ENCODE data around the gene MYH9. TPM values are rescaled to one million over a fixed set of nuclear protein-coding genes. Genes with fewer than 3 reads are reported as not detected.

The MYH9 gene
- polyA plus RNA-seq, 2 donors = 107 to 114 TPM

Other genes with a start within 250 kb of the MYH9 start
- gene APOL3, start 227.2 kb downstream of the MYH9 start, polyA plus RNA-seq = 10 to 100 TPM; 10.2 to 10.6 TPM
- gene APOL4, start 186.2 kb downstream of the MYH9 start, polyA plus RNA-seq = 1 to 10 TPM; 2.4 to 2.5 TPM
- gene APOL2, start 148.4 kb downstream of the MYH9 start, polyA plus RNA-seq = 10 to 100 TPM in 1 of 2 donors, 1 to 10 TPM in 1; 9.2 to 14.9 TPM
- 10 to 100 TPM in 1 of 2 donors, 1 to 10 TPM in 1; 9.8 to 10.5 TPM for gene APOL1, start 134.8 kb downstream of the MYH9 start, polyA plus RNA-seq
- gene TXN2, start 93.7 kb upstream of the MYH9 start, polyA plus RNA-seq = 10 to 100 TPM; 53.5 to 81.8 TPM
- 1 to 10 TPM; 3.2 to 3.7 TPM for gene FOXRED2, start 119.1 kb upstream of the MYH9 start, polyA plus RNA-seq
- 100 to 1,000 TPM; 129 to 194 TPM for gene EIF3D, start 141.2 kb upstream of the MYH9 start, polyA plus RNA-seq